OCI-LY1 (cell line): ENCODE data around the gene ITGA7.

Experiments used
- H2AFZ ChIP-seq: fragments of 200-600 bp; sonication (generic), shearing (Covaris generic); 2 replicates; pipeline ENCODE4 v1.6.0; 2014; ENCODE audit warnings: antibody characterized with exemption, mild to moderate bottlenecking, low read length
- H3F3A ChIP-seq: fragments of 200-600 bp; sonication (generic), shearing (Covaris generic); 2 replicates; pipeline ENCODE4 v1.6.0; 2014; ENCODE audit warnings: mild to moderate bottlenecking, antibody characterized with exemption, low read length, moderate library complexity; ENCODE audit not compliant: insufficient read depth
- H3K27ac ChIP-seq: fragments of 200-600 bp; sonication (generic); 2 replicates; pipeline ENCODE4 v1.5.1; 2014; ENCODE audit warnings: low read length, mixed run types, mild to moderate bottlenecking, low read depth; ENCODE audit not compliant: poor library complexity, severe bottlenecking
- H3K27me3 ChIP-seq: fragments of 200-600 bp; sonication (generic); 2 replicates; pipeline ENCODE4 v1.6.0; 2014; ENCODE audit warnings: antibody characterized with exemption, mild to moderate bottlenecking, low read length, moderate library complexity; ENCODE audit not compliant: insufficient read depth
- H3K36me3 ChIP-seq: fragments of 200-600 bp; sonication (generic); 2 replicates; pipeline ENCODE4 v1.6.1; 2014; ENCODE audit warnings: mild to moderate bottlenecking, antibody characterized with exemption, low read length, moderate library complexity, mixed read lengths; ENCODE audit not compliant: insufficient read depth
- H3K4me1 ChIP-seq: fragments of 200-600 bp; sonication (generic); 2 replicates; pipeline ENCODE4 v1.5.1; 2014; ENCODE audit warnings: mild to moderate bottlenecking, low read length, moderate library complexity; ENCODE audit not compliant: insufficient read depth, severe bottlenecking
- H3K4me2 ChIP-seq: fragments of 200-600 bp; sonication (generic), shearing (Covaris generic); 2 replicates; pipeline ENCODE4 v1.6.1; 2014; ENCODE audit warnings: low read length
- H3K4me3 ChIP-seq: fragments of 200-600 bp; sonication (generic); 2 replicates; pipeline ENCODE4 v1.5.1; 2014; ENCODE audit warnings: low read length, low read depth, mild to moderate bottlenecking, mixed read lengths; ENCODE audit not compliant: poor library complexity, severe bottlenecking
- H3K79me2 ChIP-seq: fragments of 200-600 bp; shearing (Covaris generic); 2 replicates; pipeline ENCODE4 v1.6.1; 2016; ENCODE audit warnings: mixed run types, low read length, mixed read lengths; ENCODE audit not compliant: insufficient read depth
- H3K9ac ChIP-seq: fragments of 200-600 bp; sonication (generic), shearing (Covaris generic); 2 replicates; pipeline ENCODE4 v1.6.1; 2014; ENCODE audit warnings: mild to moderate bottlenecking, low read length, mixed read lengths
- H3K9me2 ChIP-seq: fragments of 200-600 bp; sonication (generic), shearing (Covaris generic); 2 replicates; pipeline ENCODE4 v1.6.1; 2014; ENCODE audit warnings: low read depth, mild to moderate bottlenecking, low read length, mixed read lengths
- H3K9me3 ChIP-seq: fragments of 200-600 bp; shearing (Covaris generic); 2 replicates; pipeline ENCODE4 v1.6.1; 2014; ENCODE audit warnings: low read length, mixed read lengths
- H4K20me1 ChIP-seq: fragments of 200-600 bp; sonication (generic), shearing (Covaris generic); 2 replicates; pipeline ENCODE4 v1.6.0; 2016; ENCODE audit warnings: mild to moderate bottlenecking, low read length; ENCODE audit not compliant: insufficient read depth
- CTCF ChIP-seq: fragments of 200-600 bp; sonication (generic), shearing (Covaris generic); IDR thresholded peaks from 2 replicates; pipeline ENCODE4 v1.5.1; 2017; ENCODE audit warnings: mild to moderate bottlenecking, antibody characterized with exemption, low read length, moderate library complexity, mixed read lengths
- EZH2 ChIP-seq: fragments of 200-600 bp; sonication (generic), shearing (Covaris generic); IDR thresholded peaks from 2 replicates; pipeline ENCODE4 v1.8.0; 2017; ENCODE audit warnings: borderline replicate concordance, mixed run types, mild to moderate bottlenecking, antibody characterized with exemption, low read length, moderate library complexity, mixed read lengths

The ITGA7 gene

DNA sequence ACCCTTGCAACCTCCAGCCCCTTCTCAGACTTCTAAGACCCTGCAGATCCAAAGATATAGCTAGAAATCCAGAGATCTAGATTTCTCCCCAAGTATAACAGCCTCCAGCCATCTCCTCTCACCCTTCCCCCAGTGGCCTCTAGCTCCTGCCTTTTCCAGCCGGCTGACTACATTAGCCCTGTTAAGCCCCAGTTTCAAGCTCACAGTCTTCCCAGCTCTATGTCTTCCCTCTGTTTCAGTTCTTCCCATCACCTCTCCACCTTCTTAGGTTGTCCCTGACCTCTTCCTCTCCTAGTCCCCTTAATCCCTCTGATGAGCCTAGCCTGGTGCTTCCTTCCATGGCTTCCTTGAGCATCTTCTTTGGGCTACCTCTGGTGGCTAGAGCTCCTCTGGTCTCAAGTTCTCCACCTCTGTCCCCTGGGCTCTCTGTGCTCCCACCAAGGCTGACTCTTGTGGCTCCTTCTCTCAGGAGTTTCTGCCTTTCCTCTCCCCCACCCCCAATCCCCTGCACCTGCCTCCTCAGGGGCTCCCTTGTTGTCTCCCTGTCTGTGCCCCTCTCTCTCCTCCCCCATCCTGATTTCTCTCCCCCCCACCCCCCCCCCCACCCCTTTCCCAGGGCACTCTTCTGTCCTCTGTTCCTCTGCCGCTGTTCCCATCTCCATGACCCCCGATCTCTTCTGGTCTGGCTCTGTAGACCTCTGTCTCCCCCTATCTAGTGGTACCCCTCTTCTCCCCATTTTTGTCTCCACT, 34.4 kb upstream of the ITGA7 start:
- Histone ChIP-seq H3K4me2 (peak overlapping the region; percentile 66), H3K9me2 (no peaks in the 10 kb centered on the region), H3K4me1 (peaks cover 48% of the 10 kb centered on the region), H3K27ac (no peak overlapping the region), H3K9ac (no peak overlapping the region), H3K4me3 (peak overlapping the region; percentile 45), H2AFZ (no peak overlapping the region), H3K36me3 (no peaks in the 10 kb centered on the region), H3K9me3 (no peaks in the 10 kb centered on the region), H3F3A (no peaks in the 10 kb centered on the region), H3K27me3 (peaks cover 7% of the 10 kb centered on the region), H3K79me2 (no peaks in the 10 kb centered on the region), H4K20me1 (no peaks in the 10 kb centered on the region)
- TF ChIP-seq CTCF: no peak
- TF ChIP-seq EZH2: no peak

- Histone ChIP-seq H3K4me1 (peaks cover 24% of the 10 kb centered on the region), H3K9ac (no peak overlapping the region), H2AFZ (no peak overlapping the region), H3K9me3 (no peaks in the 10 kb centered on the region), H3K9me2 (no peaks in the 10 kb centered on the region), H3K36me3 (no peaks in the 10 kb centered on the region), H3K27ac (no peak overlapping the region), H3F3A (no peaks in the 10 kb centered on the region), H3K4me3 (no peak overlapping the region), H3K79me2 (no peaks in the 10 kb centered on the region), H4K20me1 (no peaks in the 10 kb centered on the region), H3K27me3 (no peaks in the 10 kb centered on the region; the same call in 1 of the 2 replicates), H3K4me2 (peak overlapping the region; percentile 89)
- TF ChIP-seq EZH2 (no peak), CTCF (no peak)
Measured at GRCh38 chr12:55739025-55739378, 31.3 kb upstream of the ITGA7 start.

DNA sequence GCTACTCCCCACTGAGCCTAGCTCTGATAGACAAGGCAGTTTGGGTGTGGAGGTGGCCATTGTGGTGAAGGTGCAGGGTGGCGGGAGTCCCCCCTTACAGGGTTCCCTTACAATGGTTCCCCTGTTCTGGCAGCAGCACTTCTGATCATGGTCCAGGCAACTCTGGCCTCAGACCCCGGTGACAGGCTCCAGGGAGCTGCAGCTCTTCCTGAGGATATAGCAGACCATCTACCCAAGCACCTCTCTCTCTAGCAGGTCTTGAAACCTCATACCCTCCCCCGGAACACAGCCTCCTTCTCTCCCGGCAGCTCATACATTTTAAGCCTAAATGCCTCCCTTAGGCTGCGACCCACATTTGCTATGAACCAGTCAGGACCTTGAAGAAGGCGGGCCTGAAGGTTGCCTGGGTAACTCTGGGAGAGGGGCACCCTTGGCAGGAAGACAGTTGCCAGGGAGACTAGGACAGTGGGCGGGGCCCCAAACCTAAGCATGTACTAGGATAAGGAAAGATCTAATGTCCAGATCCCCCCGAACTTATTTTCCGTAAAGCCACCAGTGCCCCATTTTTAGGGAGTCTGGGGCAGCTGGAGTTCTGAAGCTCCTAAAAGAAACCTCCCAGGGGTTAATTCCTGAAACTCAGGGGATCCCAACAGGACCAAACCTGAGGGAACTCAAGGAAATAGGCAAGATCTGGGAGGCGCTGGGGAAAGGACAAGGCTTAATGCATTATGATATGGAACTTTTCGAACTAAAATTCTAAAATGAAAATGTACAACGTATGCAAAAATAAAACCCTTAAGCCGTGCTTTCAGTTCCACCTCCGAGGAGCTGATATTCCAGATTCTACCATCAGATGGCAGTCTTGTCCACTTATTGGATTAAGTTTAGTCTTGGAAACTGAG, 30.7 kb upstream of the ITGA7 start:
- Histone ChIP-seq H3K4me2 (peak overlapping the region; percentile 89), H3K9me3 (no peaks in the 10 kb centered on the region), H3K9ac (peak overlapping the region; percentile 53; the same call in 1 of the 2 replicates), H3K79me2 (no peaks in the 10 kb centered on the region), H3K27ac (peak overlapping the region; percentile 43), H2AFZ (peak overlapping the region; percentile 4; the same call in 1 of the 2 replicates), H3K4me3 (peak overlapping the region; percentile 63), H3K9me2 (no peaks in the 10 kb centered on the region), H3K4me1 (peaks cover 18% of the 10 kb centered on the region), H3F3A (no peaks in the 10 kb centered on the region), H3K36me3 (no peaks in the 10 kb centered on the region), H4K20me1 (no peaks in the 10 kb centered on the region), H3K27me3 (no peaks in the 10 kb centered on the region; the same call in 1 of the 2 replicates)
- TF ChIP-seq CTCF: peak; percentile 89
- no peak for TF ChIP-seq EZH2
